RWPE2 (cell line): ENCODE results near the gene P2RX4.
A peak's percentile ranks its signal among the peaks of the same experiment; 100 is the strongest.

Experiments used
- ATAC-seq: fragments of 200-7000 bp; cut with Tn5 transposase; 3 replicates; pipeline ENCODE4 v1.9.1; 2021; ENCODE audit warnings: low read depth
- DNase-seq: peaks from one replicate; pipeline ENCODE4 v3.0.0-alpha.2; 2020; ENCODE audit warnings: low spot score
- H3K27ac ChIP-seq: fragments of 450-650 bp; 2 replicates; pipeline ENCODE4 v1.5.1; 2017; ENCODE audit warnings: mild to moderate bottlenecking; ENCODE audit not compliant: poor library complexity, severe bottlenecking
- H3K27me3 ChIP-seq: fragments of 250-450 bp; sonication (Bioruptor Pico); 2 replicates; pipeline ENCODE4 v1.5.1; 2021; ENCODE audit warnings: mild to moderate bottlenecking, moderate library complexity; ENCODE audit not compliant: insufficient read depth, poor library complexity, severe bottlenecking
- H3K36me3 ChIP-seq: fragments of 250-450 bp; sonication (Bioruptor Pico); 2 replicates; pipeline ENCODE4 v1.5.1; 2020; ENCODE audit warnings: low read depth, mild to moderate bottlenecking, moderate library complexity
- H3K4me1 ChIP-seq: fragments of 250-450 bp; sonication (Bioruptor Pico); 2 replicates; pipeline ENCODE4 v1.5.1; 2021; ENCODE audit warnings: mild to moderate bottlenecking, moderate library complexity; ENCODE audit not compliant: insufficient read depth, poor library complexity, severe bottlenecking
- H3K4me3 ChIP-seq: fragments of 250-450 bp; sonication (Bioruptor Pico); 2 replicates; pipeline ENCODE4 v1.5.1; 2021; ENCODE audit warnings: mild to moderate bottlenecking, moderate library complexity; ENCODE audit not compliant: severe bottlenecking
- H3K9me3 ChIP-seq: fragments of 250-450 bp; sonication (Bioruptor Pico); 2 replicates; pipeline ENCODE4 v1.5.1; 2021; ENCODE audit warnings: mild to moderate bottlenecking, moderate library complexity; ENCODE audit not compliant: severe bottlenecking
- CTCF ChIP-seq: fragments of 450-650 bp; IDR thresholded peaks from one replicate; pipeline ENCODE4 v1.5.1; 2017; ENCODE audit warnings: mild to moderate bottlenecking, moderate library complexity; ENCODE audit not compliant: poor library complexity, severe bottlenecking

P2RX4 gene

GRCh38 chr12:121273364-121273896 is 63.5 kb downstream of the P2RX4 start:
- H3K4me3 ChIP-seq = no peak overlapping the region
- TF ChIP-seq CTCF = no peak
- peaks cover 3% of the 10 kb centered on the region for H3K4me1 ChIP-seq
- H3K9me3 ChIP-seq = no peaks in the 10 kb centered on the region
- H3K27ac ChIP-seq = no peak overlapping the region
- ATAC-seq (no peak), DNase-seq (no peak)
- no peaks in the 10 kb centered on the region for H3K27me3 ChIP-seq
- peaks cover 41% of the 10 kb centered on the region for H3K36me3 ChIP-seq

GRCh38 chr12:121274036-121274763 is 64.3 kb downstream of the P2RX4 start:
- Histone ChIP-seq H3K4me1 (peaks cover 3% of the 10 kb centered on the region), H3K4me3 (no peak overlapping the region), H3K9me3 (no peaks in the 10 kb centered on the region), H3K27ac (no peak overlapping the region), H3K36me3 (peaks cover 33% of the 10 kb centered on the region), H3K27me3 (no peaks in the 10 kb centered on the region)
- no peak for TF ChIP-seq CTCF
- ATAC-seq (no peak), DNase-seq (no peak)

- no peaks in the 10 kb centered on the region for H3K9me3 ChIP-seq
- H3K36me3 ChIP-seq = peaks cover 17% of the 10 kb centered on the region
- ATAC-seq (no peak), DNase-seq (no peak)
- peak overlapping the region; percentile 34 for H3K27ac ChIP-seq
- H3K4me3 ChIP-seq = no peak overlapping the region
- peaks cover 3% of the 10 kb centered on the region for H3K4me1 ChIP-seq
- no peaks in the 10 kb centered on the region for H3K27me3 ChIP-seq
- TF ChIP-seq CTCF = no peak
Observed at GRCh38 chr12:121277374-121277759, 67.4 kb downstream of the P2RX4 start.

GRCh38 chr12:121278169-121279070 is 68.5 kb downstream of the P2RX4 start:
- DNase-seq = no peak
- no peak for TF ChIP-seq CTCF
- no peaks in the 10 kb centered on the region for H3K9me3 ChIP-seq
- peaks cover 3% of the 10 kb centered on the region for H3K4me1 ChIP-seq
- H3K27ac ChIP-seq = no peak overlapping the region
- H3K36me3 ChIP-seq = peaks cover 17% of the 10 kb centered on the region
- H3K27me3 ChIP-seq = no peaks in the 10 kb centered on the region
- no peak for ATAC-seq
- no peak overlapping the region for H3K4me3 ChIP-seq
